ENCODE measurements around the gene ABCG5. TPM values are rescaled to one million over a fixed set of nuclear protein-coding genes. Genes with fewer than 3 reads are reported as not detected.

Gene ABCG5
- total and polyA plus RNA-seq, 2 experiments from 2014 or later, result 5.4 TPM

- Histone ChIP-seq H4K20me1 (ENCODE audit: insufficient read depth, poor library complexity, severe bottlenecking) (no peaks in the 10 kb centered on the region), H3K4me3 (no peak overlapping the region), H3K79me2 (no peaks in the 10 kb centered on the region), H3K4me1 (ENCODE audit: insufficient read depth) (no peaks in the 10 kb centered on the region), H3K27me3 (no peaks in the 10 kb centered on the region), H2AFZ (no peak overlapping the region), H3K4me2 (no peak overlapping the region), H3K9me2 (replicated peaks; ENCODE audit: insufficient read depth) (no peaks in the 10 kb centered on the region), H3K27ac (no peak overlapping the region), H3K9me3 (ENCODE audit: low read depth) (no peaks in the 10 kb centered on the region), H3K36me3 (replicated peaks; ENCODE audit: insufficient read depth, low read depth) (no peaks in the 10 kb centered on the region)
- 95% methylated on average over 9 of the region's 9 CpGs for WGBS (ENCODE audit: low lambda C conversion rate, missing lambda C conversion rate)
- no peak for DNase-seq (ENCODE audit: low spot score)
- TF ChIP-seq EZH2 (IDR thresholded peaks at IDR 0.05; ENCODE audit: borderline replicate concordance) (no peak), EZH2phosphoT487 (IDR thresholded peaks at IDR 0.05; ENCODE audit: low read depth, severe bottlenecking, unreplicated experiment) (no peak)
- TF ChIP-seq, protein P1, sequence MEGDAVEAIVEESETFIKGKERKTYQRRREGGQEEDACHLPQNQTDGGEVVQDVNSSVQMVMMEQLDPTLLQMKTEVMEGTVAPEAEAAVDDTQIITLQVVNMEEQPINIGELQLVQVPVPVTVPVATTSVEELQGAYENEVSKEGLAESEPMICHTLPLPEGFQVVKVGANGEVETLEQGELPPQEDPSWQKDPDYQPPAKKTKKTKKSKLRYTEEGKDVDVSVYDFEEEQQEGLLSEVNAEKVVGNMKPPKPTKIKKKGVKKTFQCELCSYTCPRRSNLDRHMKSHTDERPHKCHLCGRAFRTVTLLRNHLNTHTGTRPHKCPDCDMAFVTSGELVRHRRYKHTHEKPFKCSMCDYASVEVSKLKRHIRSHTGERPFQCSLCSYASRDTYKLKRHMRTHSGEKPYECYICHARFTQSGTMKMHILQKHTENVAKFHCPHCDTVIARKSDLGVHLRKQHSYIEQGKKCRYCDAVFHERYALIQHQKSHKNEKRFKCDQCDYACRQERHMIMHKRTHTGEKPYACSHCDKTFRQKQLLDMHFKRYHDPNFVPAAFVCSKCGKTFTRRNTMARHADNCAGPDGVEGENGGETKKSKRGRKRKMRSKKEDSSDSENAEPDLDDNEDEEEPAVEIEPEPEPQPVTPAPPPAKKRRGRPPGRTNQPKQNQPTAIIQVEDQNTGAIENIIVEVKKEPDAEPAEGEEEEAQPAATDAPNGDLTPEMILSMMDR (IDR thresholded peaks at IDR 0.05; ENCODE audit: poor library complexity), result no peak
Measured at GRCh38 chr2:43794956-43795355, 43.7 kb downstream of the ABCG5 start.

DNA sequence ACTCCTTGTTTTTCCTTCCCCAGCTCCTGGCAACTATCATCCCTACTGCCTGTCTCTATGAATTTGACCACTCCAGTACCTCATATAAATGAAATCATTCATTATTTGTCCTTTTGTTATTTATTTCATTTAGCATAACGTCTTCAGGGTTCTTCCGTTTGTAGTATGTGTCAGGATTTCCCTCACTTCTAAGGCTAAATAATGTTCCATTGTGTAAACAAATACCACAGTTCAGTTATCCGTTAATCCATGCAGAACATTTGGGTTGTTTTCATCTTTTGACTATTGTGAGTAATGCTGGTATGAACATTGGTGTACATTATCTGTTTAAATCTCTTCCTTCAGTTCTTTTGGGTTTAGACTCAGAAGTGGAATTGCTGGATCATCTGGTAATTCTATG lies 46.0 kb downstream of the ABCG5 start:
- TF ChIP-seq, protein P1 (IDR thresholded peaks at IDR 0.05; ENCODE audit: poor library complexity), result no peak
- TF ChIP-seq EZH2 (IDR thresholded peaks at IDR 0.05; ENCODE audit: borderline replicate concordance) (no peak), EZH2phosphoT487 (IDR thresholded peaks at IDR 0.05; ENCODE audit: low read depth, severe bottlenecking, unreplicated experiment) (no peak)
- DNase-seq (ENCODE audit: low spot score), result no peak

DNA sequence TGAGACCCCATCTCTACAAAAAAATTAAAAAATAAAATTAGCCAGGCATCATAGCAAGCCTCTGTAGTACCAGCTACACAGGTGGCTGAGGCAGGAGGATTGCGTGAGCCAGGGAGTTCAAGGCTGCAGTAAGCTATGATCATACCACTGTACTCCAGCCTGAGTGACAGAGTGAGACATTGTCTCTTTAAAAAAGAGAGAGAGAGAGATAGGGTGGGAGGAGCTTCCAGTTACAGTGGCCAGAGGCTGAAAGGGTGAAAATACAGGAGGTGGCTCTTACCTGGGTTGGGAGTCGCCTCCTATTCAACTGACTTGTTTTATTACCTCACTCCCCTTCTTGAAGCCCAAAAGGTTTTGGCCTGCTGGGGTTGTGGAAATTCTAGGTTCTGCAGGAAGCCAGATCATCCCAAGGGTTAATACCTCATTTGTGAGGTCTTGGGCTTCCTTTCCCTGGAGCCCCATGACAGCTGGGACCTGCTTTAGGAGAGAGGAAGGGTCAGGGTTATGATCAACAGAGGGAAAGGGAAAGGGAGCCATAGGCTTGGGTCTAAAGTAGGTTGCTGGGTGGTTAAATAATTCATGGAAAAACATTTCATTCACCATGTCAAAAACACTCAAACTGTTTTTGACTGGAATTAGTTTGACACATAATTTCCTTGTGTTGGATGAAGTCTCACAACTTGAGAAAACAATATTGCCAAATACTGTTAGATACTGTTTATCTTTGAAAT lies 47.4 kb downstream of the ABCG5 start:
- no peak overlapping the region for H3K4me3 ChIP-seq
- no peak overlapping the region for H3K4me2 ChIP-seq
- H3K4me1 ChIP-seq (ENCODE audit: insufficient read depth), result no peaks in the 10 kb centered on the region
- 97% methylated on average over 2 of the region's 2 CpGs for WGBS (ENCODE audit: low lambda C conversion rate, missing lambda C conversion rate)
- no peaks in the 10 kb centered on the region for H3K36me3 ChIP-seq (replicated peaks; ENCODE audit: insufficient read depth, low read depth)
- no peaks in the 10 kb centered on the region for H3K79me2 ChIP-seq
- no peak overlapping the region for H3K27ac ChIP-seq
- no peaks in the 10 kb centered on the region for H3K27me3 ChIP-seq
- H2AFZ ChIP-seq, result no peak overlapping the region
- no peaks in the 10 kb centered on the region for H3K9me3 ChIP-seq (ENCODE audit: low read depth)
- no peak for DNase-seq (ENCODE audit: low spot score)
- no peak for TF ChIP-seq EZH2 (IDR thresholded peaks at IDR 0.05; ENCODE audit: borderline replicate concordance)
- TF ChIP-seq EZH2phosphoT487 (IDR thresholded peaks at IDR 0.05; ENCODE audit: low read depth, severe bottlenecking, unreplicated experiment), result no peak
- TF ChIP-seq, protein P1 (IDR thresholded peaks at IDR 0.05; ENCODE audit: poor library complexity), result no peak
- H4K20me1 ChIP-seq (ENCODE audit: insufficient read depth, poor library complexity, severe bottlenecking), result no peaks in the 10 kb centered on the region
- H3K9me2 ChIP-seq (replicated peaks; ENCODE audit: insufficient read depth), result no peaks in the 10 kb centered on the region

More for the DNA sequence above, 46.0 kb downstream of the ABCG5 start:
- no peaks in the 10 kb centered on the region for H3K36me3 ChIP-seq (replicated peaks; ENCODE audit: insufficient read depth, low read depth)
- no peaks in the 10 kb centered on the region for H3K4me1 ChIP-seq (ENCODE audit: insufficient read depth)
- 71% methylated on average over 3 of the region's 3 CpGs for WGBS (ENCODE audit: low lambda C conversion rate, missing lambda C conversion rate)
- H3K9me2 ChIP-seq (replicated peaks; ENCODE audit: insufficient read depth), result no peaks in the 10 kb centered on the region
- no peaks in the 10 kb centered on the region for H3K9me3 ChIP-seq (ENCODE audit: low read depth)
- H4K20me1 ChIP-seq (ENCODE audit: insufficient read depth, poor library complexity, severe bottlenecking), result no peaks in the 10 kb centered on the region
- no peak overlapping the region for H3K4me3 ChIP-seq
- H3K79me2 ChIP-seq, result no peaks in the 10 kb centered on the region
- no peak overlapping the region for H2AFZ ChIP-seq
- no peak overlapping the region for H3K27ac ChIP-seq
- H3K27me3 ChIP-seq, result no peaks in the 10 kb centered on the region
- no peak overlapping the region for H3K4me2 ChIP-seq
